Fibroblast of skin of right biceps (primary cell): ENCODE results near the gene NOL8.

Source experiments
- DNase-seq: peaks from one replicate; pipeline ENCODE4 v3.0.0-alpha.2; 2013

The NOL8 gene

GRCh38 chr9:92263131-92263530 is 62.0 kb downstream of the NOL8 start:
- no peak for DNase-seq

- DNase-seq: no peak
Observed at GRCh38 chr9:92257327-92257726, 67.8 kb downstream of the NOL8 start.

- no peak for DNase-seq
Observed at GRCh38 chr9:92254381-92255337, 70.5 kb downstream of the NOL8 start.

- no peak for DNase-seq
Observed at GRCh38 chr9:92253656-92254055, 71.5 kb downstream of the NOL8 start.

- no peak for DNase-seq
Observed at GRCh38 chr9:92247981-92248380, 77.2 kb downstream of the NOL8 start.
